GM12878 (cell line): ENCODE results near the gene KIF5A. TPM values are rescaled to one million over a fixed set of nuclear protein-coding genes. Genes with fewer than 3 reads are reported as not detected.

Experiments used
- ATAC-seq: fragments of 200-7000 bp; cut with Tn5 transposase; 3 replicates; pipeline ENCODE4 v1.9.1; 2020; ENCODE audit warnings: mild to moderate bottlenecking, moderate library complexity
- BruUV-seq: library from RNA; stranded (reverse); fragments of 400-500 nt; replicated peaks from 2 replicates; lab custom pipeline; 2021; lab: Mats Ljungman, UMichigan
- CTCF ChIA-PET: fragments of 300-600 bp; sonication (Branson Sonifier 250); formaldehyde crosslinking; extraction: SDS; loops from one replicate; lab custom pipeline; 2021; ENCODE audit warnings: inconsistent platforms; lab: Yijun Ruan, JAX
- POLR2A ChIA-PET: fragments of 350-600 bp; formaldehyde crosslinking; extraction: SDS; loops from one replicate; lab custom pipeline; 2021; ENCODE audit warnings: inconsistent platforms; lab: Charles Lee
- RAD21 ChIA-PET: fragments of 300-600 bp; sonication (Branson Sonifier 250); formaldehyde crosslinking; loops from one replicate; lab custom pipeline; 2023; ENCODE audit warnings: antibody characterized with exemption; ENCODE audit not compliant: unreplicated experiment; lab: Charles Lee
- SMC1A ChIA-PET: fragments of 300-600 bp; sonication (Branson Sonifier 250); formaldehyde crosslinking; loops from one replicate; lab custom pipeline; 2023; ENCODE audit not compliant: unreplicated experiment, uncharacterized antibody; lab: Charles Lee
- DNase-seq: peaks from one replicate; pipeline ENCODE4 v3.0.0-alpha.2; 2011; ENCODE audit warnings: low read depth, low spot score
- FAIRE-seq: peaks from 3 replicates; lab custom pipeline; 2011; peaks lifted over from hg19 to GRCh38; lab: Jason Lieb, UNC
- H2AFZ ChIP-seq: 2 replicates; pipeline ENCODE4 v1.6.0; 2011; ENCODE audit warnings: low read depth, low read length, control low read depth; ENCODE audit not compliant: control insufficient read depth
- H3K27ac ChIP-seq: 2 replicates; pipeline ENCODE4 v1.5.1; 2011; ENCODE audit warnings: control low read depth; ENCODE audit not compliant: control insufficient read depth, insufficient read depth
- H3K27me3 ChIP-seq, 2 experiments: replicated peaks in 1 of 2; 2 replicates each; pipeline versions ENCODE4 v1.6.0 to v1.6.1; 2011; ENCODE audit warnings: low read length in 1 of 2; ENCODE audit not compliant: control insufficient read depth in 2 of 2, insufficient read depth in 2 of 2
- H3K36me3 ChIP-seq, 2 experiments: 2 replicates each; pipeline ENCODE4 v1.5.1; 2011; ENCODE audit warnings: low read length in 1 of 2; ENCODE audit not compliant: control insufficient read depth in 2 of 2, insufficient read depth in 2 of 2
- H3K4me1 ChIP-seq: 2 replicates; pipeline ENCODE4 v1.6.1; 2011; ENCODE audit warnings: mild to moderate bottlenecking, low read length, moderate library complexity, mixed read lengths; ENCODE audit not compliant: control insufficient read depth, insufficient read depth
- H3K4me2 ChIP-seq: 2 replicates; pipeline ENCODE4 v1.6.0; 2011; ENCODE audit warnings: control low read depth; ENCODE audit not compliant: control insufficient read depth, insufficient read depth
- H3K4me3 ChIP-seq: fragments of 200-600 bp; sonication (generic); 2 replicates; pipeline ENCODE4 v1.5.1; 2016
- H3K79me2 ChIP-seq: 2 replicates; pipeline ENCODE4 v1.6.0; 2011; ENCODE audit warnings: low read length; ENCODE audit not compliant: control insufficient read depth, insufficient read depth
- H3K9ac ChIP-seq: 2 replicates; pipeline ENCODE4 v1.8.0; 2011; ENCODE audit warnings: low read length, control low read depth, mixed read lengths; ENCODE audit not compliant: control insufficient read depth, insufficient read depth
- H3K9me3 ChIP-seq: replicated peaks from 3 replicates; pipeline ENCODE4 v1.5.1; 2011; ENCODE audit warnings: mild to moderate bottlenecking, low read length; ENCODE audit not compliant: control insufficient read depth, insufficient read depth
- H4K20me1 ChIP-seq: 2 replicates; pipeline ENCODE4 v1.6.0; 2011; ENCODE audit not compliant: control insufficient read depth, insufficient read depth
- BRCA1 ChIP-seq: IDR thresholded peaks from 2 replicates; pipeline ENCODE4 v1.6.1; 2011; ENCODE audit warnings: low read depth, low read length, improper control_type of control experiment
- CBFB ChIP-seq: IDR thresholded peaks from 2 replicates; pipeline ENCODE4 v1.6.1; 2016; ENCODE audit warnings: antibody characterized with exemption, low read depth
- CBX3 ChIP-seq: fragments of 200-600 bp; sonication (generic); IDR thresholded peaks from 2 replicates; pipeline ENCODE4 v1.6.1; 2016; ENCODE audit warnings: low read depth, borderline replicate concordance
- FOXK2 ChIP-seq: fragments of 450-650 bp; IDR thresholded peaks from 2 replicates; pipeline ENCODE4 v1.6.1; 2017; ENCODE audit warnings: mild to moderate bottlenecking, moderate library complexity
- MEF2A ChIP-seq: IDR thresholded peaks from 2 replicates; pipeline ENCODE4 v1.6.1; 2011; ENCODE audit warnings: low read depth, mild to moderate bottlenecking, low read length, moderate library complexity; ENCODE audit not compliant: insufficient read depth
- NBN ChIP-seq: fragments of 450-650 bp; IDR thresholded peaks from 2 replicates; pipeline ENCODE4 v1.6.1; 2016
- NFXL1 ChIP-seq: fragments of 450-650 bp; IDR thresholded peaks from 2 replicates; pipeline ENCODE4 v1.6.1; 2017; ENCODE audit warnings: antibody characterized with exemption, mild to moderate bottlenecking, borderline replicate concordance
- POLR2AphosphoS2 ChIP-seq: IDR thresholded peaks from 2 replicates; pipeline ENCODE4 v1.6.1; 2011; ENCODE audit warnings: low read depth, mild to moderate bottlenecking, low read length, improper control_type of control experiment, moderate library complexity
- SMAD1 ChIP-seq: fragments of 450-650 bp; IDR thresholded peaks from 2 replicates; pipeline ENCODE4 v1.6.1; 2018; ENCODE audit warnings: mild to moderate bottlenecking, low read depth; ENCODE audit not compliant: partially characterized antibody
- TAF1 ChIP-seq: IDR thresholded peaks from 2 replicates; pipeline ENCODE4 v1.6.1; 2011; ENCODE audit warnings: mild to moderate bottlenecking, low read depth, low read length, borderline replicate concordance
- WRNIP1 ChIP-seq: IDR thresholded peaks from 2 replicates; pipeline ENCODE4 v1.6.1; 2011; ENCODE audit warnings: low read depth, low read length, improper control_type of control experiment, borderline replicate concordance
- ZNF207 ChIP-seq: fragments of 450-650 bp; IDR thresholded peaks from 2 replicates; pipeline ENCODE4 v1.6.1; 2014; ENCODE audit warnings: antibody characterized with exemption, mild to moderate bottlenecking, borderline replicate concordance
- WGBS: methylation state at CpG from one replicate; pipeline ENCODE4 v1.1.6; 2016; ENCODE audit warnings: low lambda C conversion rate; ENCODE audit not compliant: insufficient replicate concordance, insufficient coverage; ENCODE audit errors: missing lambda C conversion rate; 5-methylcytosine and 5-hydroxymethylcytosine counted together
- in situ Hi-C: fragments of 300-500 bp; cut with MboI; formaldehyde crosslinking; loops from 9 replicates; pipeline ENCODE4 v1.14.3; 2018; ENCODE audit warnings: mixed read lengths
- intact Hi-C: fragments of 100-400 bp; cut with micrococcal nuclease; formaldehyde crosslinking; loops from one replicate; pipeline ENCODE4 v1.14.2; 2022; ENCODE audit not compliant: unreplicated experiment
- polyA plus RNA-seq, 11 experiments: library from polyadenylated mRNA; depleted of rRNA in 4 of 11; unstranded in 6 of 11; stranded (reverse) in 5 of 11; fragments of >200 nt; fragmentation: Nextera tagmentation in 4 of 11; fragmentation: Illumina TruSeq in 1 of 11; extraction: Ambion mirVana in 4 of 11; extraction: Trizol in 1 of 11; gene quantifications; 1 replicate in 1 of 11; 2 replicates in 10 of 11; pipeline versions ENCODE4 v1.2.1 to v1.2.3, GENCODE V29; 2011 to 2016; ENCODE audit warnings: inconsistent platforms in 2 of 11, missing spikeins in 2 of 11, low read depth in 1 of 11
- total RNA-seq, 4 experiments: library from RNA; depleted of rRNA in 3 of 4; stranded (reverse); fragments of >200 nt in 3 of 4; fragmentation: Illumina TruSeq in 1 of 4; extraction: Trizol in 1 of 4; gene quantifications; 2 replicates each; pipeline versions ENCODE4 v1.2.1 to v1.2.3, GENCODE V29; 2013 to 2021
- TF ChIP-seq, protein P1 (sequence below): fragments of 450-650 bp; IDR thresholded peaks from 2 replicates; pipeline ENCODE4 v1.6.1; 2017; ENCODE audit warnings: mild to moderate bottlenecking
- TF ChIP-seq, protein P2 (sequence below): fragments of 450-650 bp; IDR thresholded peaks from 2 replicates; pipeline ENCODE4 v1.6.1; 2018; ENCODE audit warnings: mild to moderate bottlenecking, low read depth, moderate library complexity; ENCODE audit not compliant: partially characterized antibody
- TF ChIP-seq, protein P3 (sequence below): IDR thresholded peaks from 2 replicates; pipeline ENCODE4 v1.6.1; 2012; ENCODE audit warnings: low read length, inconsistent platforms
- TF ChIP-seq, protein P4 (sequence below): IDR thresholded peaks from 2 replicates; pipeline ENCODE4 v1.6.1; 2011; ENCODE audit warnings: low read depth, mild to moderate bottlenecking, low read length, moderate library complexity, borderline replicate concordance; ENCODE audit errors: extremely low read depth

KIF5A gene
- total and polyA plus RNA-seq, 10 of the 15 experiments (the other 5 are each of a cell fraction or from before 2014, with no cell fraction given), result 0.35 to 2.9 (median 0.97) TPM

DNA sequence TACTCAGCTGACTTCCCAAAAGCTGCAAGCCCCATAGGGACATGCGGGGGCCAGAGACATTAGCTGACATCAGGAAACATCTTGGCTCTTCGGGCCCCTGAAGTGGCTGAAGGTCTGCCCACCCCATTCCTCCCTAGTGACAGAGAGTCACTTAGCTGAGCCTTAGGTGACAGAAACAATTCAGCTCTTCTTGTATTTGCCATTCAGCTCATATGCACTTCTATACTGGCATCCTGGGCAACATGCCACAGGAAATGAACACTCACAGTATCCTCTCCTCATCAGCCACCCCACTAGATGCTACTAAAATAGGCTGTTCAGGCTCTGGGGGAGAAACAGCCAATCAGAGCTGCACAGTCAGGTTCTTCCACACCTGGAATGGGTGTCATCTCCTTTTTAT is 6.3 kb upstream of the KIF5A start:
- ChIA-PET CTCF (interaction anchor here (1.1 to 1.6 kb wide), 3 partner anchors 9 to 85 kb away, joined by 4 to 5 read pairs (median 4); partner anchors contain the start of gene GLI1), SMC1A (interaction anchor here (0.6 to 1.2 kb wide), 3 partner anchors 19 to 91 kb away, joined by 3 read pairs; no protein-coding TSS in a partner anchor)
- peaks cover 19% of the 10 kb centered on the region for H3K79me2 ChIP-seq
- TF ChIP-seq CBFB (no peak), NFXL1 (no peak), POLR2AphosphoS2 (no peak), BRCA1 (no peak), TAF1 (no peak), FOXK2 (no peak), NBN (no peak), CBX3 (no peak), ZNF207 (no peak), MEF2A (no peak), WRNIP1 (no peak), SMAD1 (no peak)
- TF ChIP-seq, protein P1, sequence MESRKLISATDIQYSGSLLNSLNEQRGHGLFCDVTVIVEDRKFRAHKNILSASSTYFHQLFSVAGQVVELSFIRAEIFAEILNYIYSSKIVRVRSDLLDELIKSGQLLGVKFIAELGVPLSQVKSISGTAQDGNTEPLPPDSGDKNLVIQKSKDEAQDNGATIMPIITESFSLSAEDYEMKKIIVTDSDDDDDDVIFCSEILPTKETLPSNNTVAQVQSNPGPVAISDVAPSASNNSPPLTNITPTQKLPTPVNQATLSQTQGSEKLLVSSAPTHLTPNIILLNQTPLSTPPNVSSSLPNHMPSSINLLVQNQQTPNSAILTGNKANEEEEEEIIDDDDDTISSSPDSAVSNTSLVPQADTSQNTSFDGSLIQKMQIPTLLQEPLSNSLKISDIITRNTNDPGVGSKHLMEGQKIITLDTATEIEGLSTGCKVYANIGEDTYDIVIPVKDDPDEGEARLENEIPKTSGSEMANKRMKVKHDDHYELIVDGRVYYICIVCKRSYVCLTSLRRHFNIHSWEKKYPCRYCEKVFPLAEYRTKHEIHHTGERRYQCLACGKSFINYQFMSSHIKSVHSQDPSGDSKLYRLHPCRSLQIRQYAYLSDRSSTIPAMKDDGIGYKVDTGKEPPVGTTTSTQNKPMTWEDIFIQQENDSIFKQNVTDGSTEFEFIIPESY, result no peak
- TF ChIP-seq, protein P2, sequence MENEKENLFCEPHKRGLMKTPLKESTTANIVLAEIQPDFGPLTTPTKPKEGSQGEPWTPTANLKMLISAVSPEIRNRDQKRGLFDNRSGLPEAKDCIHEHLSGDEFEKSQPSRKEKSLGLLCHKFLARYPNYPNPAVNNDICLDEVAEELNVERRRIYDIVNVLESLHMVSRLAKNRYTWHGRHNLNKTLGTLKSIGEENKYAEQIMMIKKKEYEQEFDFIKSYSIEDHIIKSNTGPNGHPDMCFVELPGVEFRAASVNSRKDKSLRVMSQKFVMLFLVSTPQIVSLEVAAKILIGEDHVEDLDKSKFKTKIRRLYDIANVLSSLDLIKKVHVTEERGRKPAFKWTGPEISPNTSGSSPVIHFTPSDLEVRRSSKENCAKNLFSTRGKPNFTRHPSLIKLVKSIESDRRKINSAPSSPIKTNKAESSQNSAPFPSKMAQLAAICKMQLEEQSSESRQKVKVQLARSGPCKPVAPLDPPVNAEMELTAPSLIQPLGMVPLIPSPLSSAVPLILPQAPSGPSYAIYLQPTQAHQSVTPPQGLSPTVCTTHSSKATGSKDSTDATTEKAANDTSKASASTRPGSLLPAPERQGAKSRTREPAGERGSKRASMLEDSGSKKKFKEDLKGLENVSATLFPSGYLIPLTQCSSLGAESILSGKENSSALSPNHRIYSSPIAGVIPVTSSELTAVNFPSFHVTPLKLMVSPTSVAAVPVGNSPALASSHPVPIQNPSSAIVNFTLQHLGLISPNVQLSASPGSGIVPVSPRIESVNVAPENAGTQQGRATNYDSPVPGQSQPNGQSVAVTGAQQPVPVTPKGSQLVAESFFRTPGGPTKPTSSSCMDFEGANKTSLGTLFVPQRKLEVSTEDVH, result no peak
- TF ChIP-seq, protein P3, sequence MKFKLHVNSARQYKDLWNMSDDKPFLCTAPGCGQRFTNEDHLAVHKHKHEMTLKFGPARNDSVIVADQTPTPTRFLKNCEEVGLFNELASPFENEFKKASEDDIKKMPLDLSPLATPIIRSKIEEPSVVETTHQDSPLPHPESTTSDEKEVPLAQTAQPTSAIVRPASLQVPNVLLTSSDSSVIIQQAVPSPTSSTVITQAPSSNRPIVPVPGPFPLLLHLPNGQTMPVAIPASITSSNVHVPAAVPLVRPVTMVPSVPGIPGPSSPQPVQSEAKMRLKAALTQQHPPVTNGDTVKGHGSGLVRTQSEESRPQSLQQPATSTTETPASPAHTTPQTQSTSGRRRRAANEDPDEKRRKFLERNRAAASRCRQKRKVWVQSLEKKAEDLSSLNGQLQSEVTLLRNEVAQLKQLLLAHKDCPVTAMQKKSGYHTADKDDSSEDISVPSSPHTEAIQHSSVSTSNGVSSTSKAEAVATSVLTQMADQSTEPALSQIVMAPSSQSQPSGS, result no peak
- TF ChIP-seq, protein P4, sequence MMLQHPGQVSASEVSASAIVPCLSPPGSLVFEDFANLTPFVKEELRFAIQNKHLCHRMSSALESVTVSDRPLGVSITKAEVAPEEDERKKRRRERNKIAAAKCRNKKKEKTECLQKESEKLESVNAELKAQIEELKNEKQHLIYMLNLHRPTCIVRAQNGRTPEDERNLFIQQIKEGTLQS, result no peak
- TF ChIP-seq, all 136 proteins: peak for 0
- no peaks in the 10 kb centered on the region for H3K36me3 ChIP-seq
- 100% methylated on average over 2 of the region's 2 CpGs for WGBS
- no TSS peak for BruUV-seq
- H3K9ac ChIP-seq, result no peak overlapping the region
- intact Hi-C loops (no loop called here), in situ Hi-C loops (no loop called here)
- ChIA-PET RAD21 (no interaction called here), POLR2A (no interaction called here)
- DNase-seq, result no peak
- H3K4me2 ChIP-seq, result no peak overlapping the region
- no peaks in the 10 kb centered on the region for H3K9me3 ChIP-seq
- H3K4me1 ChIP-seq, result peaks cover 6% of the 10 kb centered on the region; the same call in 1 of the 2 replicates
- no peak for FAIRE-seq
- no peak overlapping the region for H3K4me3 ChIP-seq
- H4K20me1 ChIP-seq, result no peaks in the 10 kb centered on the region
- H2AFZ ChIP-seq, result no peak overlapping the region
- no peak overlapping the region for H3K27ac ChIP-seq
- H3K27me3 ChIP-seq, result no peaks in the 10 kb centered on the region
- no peak for ATAC-seq
